ENCODE results near the gene ZNF19.
"Not testable (repeated sequence)": the region's sequence is repeated elsewhere in the genome, so short reads cannot be mapped to it uniquely, and the experiment has no call there.

Gene ZNF19

GRCh38 chr16:71504051-71504450 lies 14.9 kb upstream of the ZNF19 start:
- not testable (repeated sequence) for H3K4me1 Mint-ChIP-seq (ENCODE audit: low read depth); H3K4me3 Mint-ChIP-seq; H3K9me3 Mint-ChIP-seq; H3K27me3 Mint-ChIP-seq; H3K36me3 Mint-ChIP-seq (ENCODE audit: low read depth); H3K27ac Mint-ChIP-seq
- intact Hi-C loops (cut with micrococcal nuclease) = loop anchor here (10.0 kb wide), 1 partner anchor 111 kb away; no protein-coding TSS in a partner anchor

- Mint-ChIP-seq H3K27me3 (peaks cover 3% of the 10 kb centered on the region), H3K4me3 (no peak overlapping the region), H3K4me1 (ENCODE audit: low read depth) (no peaks in the 10 kb centered on the region), H3K36me3 (ENCODE audit: low read depth) (no peaks in the 10 kb centered on the region), H3K9me3 (no peaks in the 10 kb centered on the region), H3K27ac (no peak overlapping the region)
- intact Hi-C loops (cut with micrococcal nuclease) = loop anchor here (10.0 kb wide), 1 partner anchor 113 kb away; no protein-coding TSS in a partner anchor
Observed at GRCh38 chr16:71501547-71501946, 12.4 kb upstream of the ZNF19 start.

GRCh38 chr16:71500964-71501363 lies 11.8 kb upstream of the ZNF19 start:
- Mint-ChIP-seq H3K27me3 (peaks cover 2% of the 10 kb centered on the region), H3K4me3 (no peak overlapping the region), H3K9me3 (no peaks in the 10 kb centered on the region), H3K36me3 (ENCODE audit: low read depth) (no peaks in the 10 kb centered on the region), H3K27ac (no peak overlapping the region), H3K4me1 (ENCODE audit: low read depth) (no peaks in the 10 kb centered on the region)
- intact Hi-C loops (cut with micrococcal nuclease) = loop anchor here (10.0 kb wide), 1 partner anchor 114 kb away; no protein-coding TSS in a partner anchor

- Mint-ChIP-seq H3K4me3 (no peak overlapping the region), H3K4me1 (ENCODE audit: low read depth) (no peaks in the 10 kb centered on the region), H3K36me3 (ENCODE audit: low read depth) (no peaks in the 10 kb centered on the region), H3K27ac (no peak overlapping the region), H3K9me3 (no peaks in the 10 kb centered on the region), H3K27me3 (peaks cover 2% of the 10 kb centered on the region)
- intact Hi-C loops (cut with micrococcal nuclease) = loop anchor here (1.0 to 10.0 kb wide), 3 partner anchors 38 to 115 kb away; partner anchors contain the start of gene ZNF23
Observed at GRCh38 chr16:71499775-71500364, 10.7 kb upstream of the ZNF19 start.

GRCh38 chr16:71498031-71498430 lies 8.9 kb upstream of the ZNF19 start:
- no peak overlapping the region for H3K4me3 Mint-ChIP-seq
- H3K36me3 Mint-ChIP-seq (ENCODE audit: low read depth) = no peaks in the 10 kb centered on the region
- no peaks in the 10 kb centered on the region for H3K4me1 Mint-ChIP-seq (ENCODE audit: low read depth)
- no peak overlapping the region for H3K27ac Mint-ChIP-seq
- H3K27me3 Mint-ChIP-seq = peaks cover 2% of the 10 kb centered on the region
- intact Hi-C loops (cut with micrococcal nuclease) = loop anchor here (5.0 kb wide), 1 partner anchor 36 kb away; the partner anchor contains the start of gene ZNF23
- no peaks in the 10 kb centered on the region for H3K9me3 Mint-ChIP-seq

GRCh38 chr16:71493213-71493612 lies 4.1 kb upstream of the ZNF19 start:
- H3K9me3 Mint-ChIP-seq = no peaks in the 10 kb centered on the region

GRCh38 chr16:71492786-71493185 lies 3.7 kb upstream of the ZNF19 start:
- no peak overlapping the region for H3K27ac Mint-ChIP-seq
- no peaks in the 10 kb centered on the region for H3K4me1 Mint-ChIP-seq (ENCODE audit: low read depth)
- H3K27me3 Mint-ChIP-seq = no peaks in the 10 kb centered on the region
- H3K36me3 Mint-ChIP-seq (ENCODE audit: low read depth) = no peaks in the 10 kb centered on the region
- intact Hi-C loops (cut with micrococcal nuclease) = no loop called here
- peaks cover under 1% of the 10 kb centered on the region for H3K9me3 Mint-ChIP-seq
- H3K4me3 Mint-ChIP-seq = no peak overlapping the region

More at GRCh38 chr16:71493213-71493612, 4.1 kb upstream of the ZNF19 start:
- Mint-ChIP-seq H3K27me3 (no peaks in the 10 kb centered on the region), H3K27ac (no peak overlapping the region), H3K4me1 (ENCODE audit: low read depth) (no peaks in the 10 kb centered on the region), H3K36me3 (ENCODE audit: low read depth) (no peaks in the 10 kb centered on the region), H3K4me3 (no peak overlapping the region)
- intact Hi-C loops (cut with micrococcal nuclease) = no loop called here

- intact Hi-C loops (cut with micrococcal nuclease) = no loop called here
- H3K36me3 Mint-ChIP-seq (ENCODE audit: low read depth) = no peaks in the 10 kb centered on the region
Observed at GRCh38 chr16:71491054-71491453, 1.9 kb upstream of the ZNF19 start.

GRCh38 chr16:71490361-71490760 lies 1.2 kb upstream of the ZNF19 start:
- no peaks in the 10 kb centered on the region for H3K36me3 Mint-ChIP-seq (ENCODE audit: low read depth)
- intact Hi-C loops (cut with micrococcal nuclease) = no loop called here
- H3K4me1 Mint-ChIP-seq (ENCODE audit: low read depth) = no peaks in the 10 kb centered on the region
- no peak overlapping the region for H3K27ac Mint-ChIP-seq
- peaks cover 3% of the 10 kb centered on the region for H3K27me3 Mint-ChIP-seq
- no peak overlapping the region for H3K4me3 Mint-ChIP-seq
- peaks cover 12% of the 10 kb centered on the region for H3K9me3 Mint-ChIP-seq

More at GRCh38 chr16:71491054-71491453, 1.9 kb upstream of the ZNF19 start:
- H3K9me3 Mint-ChIP-seq = peaks cover 12% of the 10 kb centered on the region
- H3K4me3 Mint-ChIP-seq = no peak overlapping the region
- H3K27ac Mint-ChIP-seq = no peak overlapping the region
- H3K27me3 Mint-ChIP-seq = peaks cover 2% of the 10 kb centered on the region
- H3K4me1 Mint-ChIP-seq (ENCODE audit: low read depth) = no peaks in the 10 kb centered on the region

GRCh38 chr16:71484006-71484893 lies 4.9 kb downstream of the ZNF19 start:
- H3K36me3 Mint-ChIP-seq (ENCODE audit: low read depth) = no peaks in the 10 kb centered on the region
- intact Hi-C loops (cut with micrococcal nuclease) = loop anchor here (1.0 kb wide), 1 partner anchor 22 kb away; the partner anchor contains the start of gene ZNF23
- peak overlapping the region; percentile 85 for H3K4me3 Mint-ChIP-seq
- H3K9me3 Mint-ChIP-seq = peaks cover 12% of the 10 kb centered on the region
- H3K27ac Mint-ChIP-seq = peak overlapping the region; percentile 87
- peaks cover 3% of the 10 kb centered on the region for H3K27me3 Mint-ChIP-seq
- H3K4me1 Mint-ChIP-seq (ENCODE audit: low read depth) = peaks cover 16% of the 10 kb centered on the region

GRCh38 chr16:71482569-71482968 lies 6.6 kb downstream of the ZNF19 start:
- intact Hi-C loops (cut with micrococcal nuclease) = no loop called here
- no peak overlapping the region for H3K27ac Mint-ChIP-seq

GRCh38 chr16:71480956-71481355 lies 8.2 kb downstream of the ZNF19 start:
- H3K4me1 Mint-ChIP-seq (ENCODE audit: low read depth) = peaks cover 16% of the 10 kb centered on the region
- intact Hi-C loops (cut with micrococcal nuclease) = no loop called here
- no peak overlapping the region for H3K4me3 Mint-ChIP-seq
- peaks cover 29% of the 10 kb centered on the region for H3K36me3 Mint-ChIP-seq (ENCODE audit: low read depth)
- H3K27me3 Mint-ChIP-seq = no peaks in the 10 kb centered on the region
- H3K9me3 Mint-ChIP-seq = no peaks in the 10 kb centered on the region
- no peak overlapping the region for H3K27ac Mint-ChIP-seq

More at GRCh38 chr16:71482569-71482968, 6.6 kb downstream of the ZNF19 start:
- Mint-ChIP-seq H3K4me3 (no peak overlapping the region), H3K36me3 (ENCODE audit: low read depth) (peaks cover 12% of the 10 kb centered on the region), H3K9me3 (peaks cover 10% of the 10 kb centered on the region), H3K27me3 (peaks cover 3% of the 10 kb centered on the region), H3K4me1 (ENCODE audit: low read depth) (peaks cover 16% of the 10 kb centered on the region)

- peaks cover 38% of the 10 kb centered on the region for H3K36me3 Mint-ChIP-seq (ENCODE audit: low read depth)
- H3K9me3 Mint-ChIP-seq = no peaks in the 10 kb centered on the region
- peaks cover 16% of the 10 kb centered on the region for H3K4me1 Mint-ChIP-seq (ENCODE audit: low read depth)
- intact Hi-C loops (cut with micrococcal nuclease) = no loop called here
- no peak overlapping the region for H3K27ac Mint-ChIP-seq
- H3K27me3 Mint-ChIP-seq = no peaks in the 10 kb centered on the region
- H3K4me3 Mint-ChIP-seq = no peak overlapping the region
Observed at GRCh38 chr16:71479420-71479819, 9.7 kb downstream of the ZNF19 start.

GRCh38 chr16:71476457-71477124 lies 12.5 kb downstream of the ZNF19 start:
- Mint-ChIP-seq H3K9me3 (no peaks in the 10 kb centered on the region), H3K27ac (no peak overlapping the region), H3K4me1 (ENCODE audit: low read depth) (peaks cover 3% of the 10 kb centered on the region), H3K36me3 (ENCODE audit: low read depth) (peaks cover 38% of the 10 kb centered on the region), H3K27me3 (no peaks in the 10 kb centered on the region), H3K4me3 (no peak overlapping the region)
- intact Hi-C loops (cut with micrococcal nuclease) = no loop called here

Measured in dendritic cell treated with granulocyte-macrophage colony-stimulating factor and Interleukin-4, amounts not matched to agents 40 ng/mL and 50 ng/mL, for 4 days (primary cell).